GM21786 (cell line): ENCODE results near the gene HOXA3.

ENCODE experiments used
- ATAC-seq: cut with Tn5 transposase; IDR thresholded peaks from one replicate; pipeline ENCODE4 v1.9.1; 2021; ENCODE audit not compliant: unreplicated experiment

The HOXA3 gene

DNA sequence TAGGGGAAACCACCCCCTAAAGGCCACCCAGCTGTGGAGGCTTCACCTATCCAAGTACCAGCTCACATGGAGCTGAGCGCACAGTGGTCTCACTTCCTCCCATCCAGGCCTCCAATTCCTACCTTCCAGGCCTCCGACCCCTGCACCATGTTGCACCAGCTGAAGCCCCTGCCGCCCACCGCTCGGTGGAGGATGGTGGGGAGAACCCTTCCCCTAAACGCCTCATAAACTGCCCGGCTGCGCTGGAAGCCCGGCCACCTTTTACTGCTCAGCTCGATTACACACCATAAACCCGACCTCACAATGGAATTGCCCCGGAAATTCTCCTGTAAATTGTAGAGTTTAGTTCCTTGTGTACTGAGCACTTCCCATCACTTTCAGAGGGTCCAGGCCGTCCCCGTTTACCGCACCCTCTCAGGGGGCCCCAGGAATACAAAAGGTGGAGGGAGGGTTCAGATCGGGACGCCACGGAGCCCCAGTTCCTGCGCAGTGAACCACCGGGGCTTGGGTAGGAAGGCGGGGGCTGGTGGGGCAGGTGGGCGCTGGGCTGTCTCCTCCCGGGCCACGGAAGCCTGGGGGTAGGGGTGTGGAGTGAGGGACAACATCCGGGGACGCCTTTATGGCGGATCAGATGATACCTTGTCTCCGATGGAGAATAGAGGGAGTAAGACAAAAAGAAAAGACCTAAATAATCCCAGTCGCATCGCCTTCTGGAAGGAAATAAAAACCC, 5.5 kb upstream of the HOXA3 start:
- no peak for ATAC-seq

DNA sequence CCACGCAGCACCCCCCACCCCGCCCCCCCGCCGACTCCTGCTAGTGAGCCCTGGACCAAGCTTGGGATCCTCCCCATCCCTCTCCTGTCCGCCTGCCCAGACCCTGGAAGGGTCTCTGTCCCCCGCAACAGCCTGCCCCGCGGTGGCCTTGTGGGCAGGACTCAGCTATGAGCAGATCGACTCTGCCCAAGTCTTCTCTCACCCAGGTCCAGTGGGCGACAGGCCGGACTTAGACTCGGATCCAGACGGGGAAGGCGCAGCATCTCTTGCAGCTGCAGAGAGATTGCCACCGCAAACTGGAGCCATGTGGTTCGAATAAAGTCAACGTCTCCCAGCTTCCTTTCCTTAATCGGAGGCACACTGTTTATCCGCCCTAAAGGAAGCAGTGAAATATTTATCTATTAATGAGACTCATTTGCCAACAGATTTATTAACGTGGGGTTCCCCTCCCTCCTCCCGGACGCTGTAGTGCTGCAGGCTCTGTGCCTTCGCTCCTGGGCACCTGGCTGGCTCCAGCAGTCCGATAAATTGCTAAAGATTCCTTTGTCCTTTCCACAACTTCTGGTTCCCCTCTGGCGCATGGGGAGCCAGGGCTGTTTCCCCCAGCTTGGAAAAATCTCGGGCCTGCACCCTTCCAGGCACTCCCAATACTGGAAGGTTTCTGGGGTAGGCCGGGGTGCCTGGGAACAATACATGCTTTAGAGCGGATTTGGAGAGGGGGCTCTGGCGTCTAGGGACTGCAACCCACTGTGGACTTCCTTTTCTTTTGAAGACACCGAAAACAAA, 4.7 kb upstream of the HOXA3 start:
- ATAC-seq, result no peak

DNA sequence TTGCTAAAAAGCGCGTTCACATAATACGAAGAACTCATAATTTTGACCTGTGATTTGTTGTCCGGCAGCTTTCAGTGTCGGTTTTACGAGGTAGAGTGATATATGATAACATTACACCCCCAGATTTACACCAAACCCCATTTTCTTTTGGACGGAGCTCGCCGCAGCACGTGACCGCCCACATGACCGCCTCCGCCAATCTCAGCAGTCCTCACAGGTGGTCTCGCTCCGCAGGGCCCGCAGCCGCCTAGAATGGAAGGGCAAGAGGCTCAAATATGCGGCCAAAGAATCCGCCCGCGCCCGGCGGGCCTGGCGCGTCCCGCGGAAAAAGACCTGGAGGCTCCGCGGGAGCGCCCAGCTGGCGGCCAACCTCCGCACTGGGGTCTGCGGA, 4.1 kb upstream of the HOXA3 start, which contains the start of gene HOXA7:
Gene HOXA7, minus strand, starts transcription at position 168 of the 391 bp plus-strand sequence. Its CDS starts 130 bp downstream, at position 38.
- no peak for ATAC-seq

DNA sequence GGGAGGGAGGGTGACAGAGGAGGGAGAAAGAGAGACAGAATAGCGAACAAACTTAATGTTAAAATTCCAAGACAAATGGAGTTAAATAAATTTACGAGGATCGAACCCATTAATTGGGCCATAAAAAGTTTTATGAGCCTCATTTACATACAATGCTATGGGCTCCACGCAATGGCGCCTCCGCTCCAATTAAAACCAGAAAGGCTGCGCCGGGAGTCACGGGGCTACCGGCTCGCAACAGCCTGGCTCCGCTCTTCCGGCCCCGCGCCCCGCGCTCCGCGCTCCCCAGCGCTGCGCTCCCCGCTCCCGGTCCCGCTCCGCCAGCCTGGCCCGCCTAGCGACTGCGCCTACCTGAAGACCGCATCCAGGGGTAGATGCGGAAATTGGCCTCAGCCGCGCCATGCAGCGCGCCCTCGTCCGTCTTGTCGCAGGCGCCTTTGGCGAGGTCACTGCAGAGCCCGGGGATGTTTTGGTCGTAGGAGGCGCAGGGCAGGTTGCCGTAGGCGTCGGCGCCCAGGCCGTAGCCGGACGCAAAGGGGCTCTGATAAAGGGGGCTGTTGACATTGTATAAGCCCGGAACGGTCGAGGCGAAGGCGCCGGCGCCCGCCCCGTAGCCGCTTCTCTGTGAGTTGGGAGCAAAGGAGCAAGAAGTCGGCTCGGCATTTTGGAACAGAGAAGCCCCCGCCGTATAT, 3.6 kb upstream of the HOXA3 start:
- no peak for ATAC-seq

DNA sequence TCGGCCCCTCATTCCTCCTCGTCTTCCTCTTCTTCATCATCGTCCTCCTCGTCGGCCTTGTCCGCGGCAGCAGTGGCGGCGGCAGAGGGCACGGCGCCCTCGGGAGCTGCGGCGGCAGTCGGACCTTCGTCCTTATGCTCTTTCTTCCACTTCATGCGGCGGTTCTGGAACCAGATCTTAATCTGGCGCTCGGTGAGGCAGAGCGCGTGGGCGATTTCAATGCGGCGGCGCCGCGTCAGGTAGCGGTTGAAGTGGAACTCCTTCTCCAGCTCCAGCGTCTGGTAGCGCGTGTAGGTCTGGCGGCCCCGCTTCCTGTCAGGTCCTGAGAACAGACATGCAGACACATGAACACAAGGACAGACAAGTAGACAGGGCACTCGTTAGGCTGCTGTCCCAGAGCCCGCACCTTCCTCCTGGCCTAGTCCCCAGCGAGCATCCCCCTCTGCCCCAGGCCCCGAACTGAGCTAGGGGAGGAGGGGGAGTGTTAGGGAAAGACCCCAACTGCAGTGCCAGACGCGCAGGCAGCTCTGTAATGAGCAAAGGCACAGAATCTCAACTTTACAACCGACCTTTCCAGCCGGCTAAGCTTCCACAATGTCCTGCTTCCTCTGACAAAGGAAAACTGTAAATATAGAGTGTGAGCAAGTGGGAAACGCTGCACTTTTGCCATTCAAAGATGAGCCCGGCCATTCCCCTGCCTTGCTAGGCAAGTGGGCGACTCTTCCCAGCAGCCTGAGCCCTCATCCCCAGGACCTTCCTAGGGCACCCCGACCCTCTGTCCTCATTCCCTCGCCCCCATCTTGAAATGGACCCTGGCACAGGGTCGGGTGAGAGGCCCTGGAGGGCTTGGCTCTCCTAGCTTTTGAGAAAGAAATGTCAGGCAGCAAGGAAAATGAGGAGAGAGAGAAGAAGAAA, 2.8 kb upstream of the HOXA3 start:
- ATAC-seq, result no peak

DNA sequence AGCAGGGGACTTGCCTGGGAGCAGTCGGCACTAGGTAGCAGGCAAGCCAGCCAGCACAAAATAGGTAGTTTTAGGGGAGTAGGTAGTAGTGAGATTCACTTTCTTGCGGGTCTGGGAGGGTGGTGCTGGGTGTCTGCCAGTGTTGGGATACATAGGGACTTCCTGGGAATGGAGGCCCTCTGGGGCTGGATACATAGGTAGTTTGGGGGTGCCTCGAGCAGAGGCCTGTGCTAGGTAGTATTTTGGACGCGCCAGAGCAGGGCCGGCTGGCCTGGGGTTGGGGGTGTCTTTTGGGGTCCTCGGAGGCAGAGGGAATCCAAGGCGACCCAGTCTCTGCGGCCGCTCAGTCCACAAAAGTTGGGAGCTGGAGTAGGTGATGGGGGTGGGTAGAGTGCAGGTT, 2.0 kb upstream of the HOXA3 start:
- no peak for ATAC-seq

DNA sequence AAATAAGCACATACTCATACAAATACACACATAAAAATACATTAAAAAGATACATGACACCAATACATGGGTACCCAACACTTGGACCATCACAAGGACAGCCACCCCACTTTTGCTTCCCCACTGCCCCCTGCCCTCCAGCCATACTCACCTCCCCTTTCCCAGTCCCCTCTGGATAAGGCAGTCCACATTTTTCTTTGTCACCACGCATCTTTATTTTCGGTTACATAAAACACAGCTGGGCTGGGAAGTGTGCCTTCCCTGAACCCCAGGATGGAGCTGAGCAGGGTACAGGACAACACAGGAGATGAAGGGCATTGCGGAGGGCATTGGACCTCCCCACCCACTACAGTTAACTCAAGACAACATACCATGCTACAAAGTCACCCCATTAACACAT, 1.1 kb upstream of the HOXA3 start:
- ATAC-seq, result no peak

DNA sequence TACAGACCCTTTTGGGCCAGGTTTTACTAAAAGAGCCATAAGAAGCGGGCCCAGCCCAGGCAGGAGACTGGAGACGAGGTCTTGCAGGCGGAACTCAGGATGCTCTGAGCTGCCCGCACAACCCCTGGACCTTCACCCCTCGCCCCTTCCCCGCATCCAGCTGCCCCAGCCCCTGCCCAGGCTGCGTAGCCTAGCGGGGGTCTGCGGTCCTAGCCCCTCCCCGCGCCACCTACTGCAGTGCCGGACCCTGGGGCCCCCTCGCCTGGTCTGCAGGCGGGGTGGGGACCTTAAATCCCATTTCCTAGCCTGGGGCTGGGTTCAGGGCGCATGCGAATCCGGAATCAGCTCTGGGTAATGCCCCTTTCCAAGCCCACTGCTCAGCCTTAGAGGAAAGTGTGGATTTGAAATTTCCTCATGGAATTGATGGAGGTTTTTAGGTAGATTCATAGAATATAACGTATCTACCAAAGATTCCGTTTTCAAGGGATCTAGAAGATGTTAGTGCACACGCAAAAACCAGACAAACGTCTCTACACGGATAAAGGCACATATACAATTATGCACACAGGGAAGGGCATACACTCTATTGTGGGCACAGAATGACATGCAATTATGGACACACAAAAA, 546 bp upstream of the HOXA3 start:
- no peak for ATAC-seq

DNA sequence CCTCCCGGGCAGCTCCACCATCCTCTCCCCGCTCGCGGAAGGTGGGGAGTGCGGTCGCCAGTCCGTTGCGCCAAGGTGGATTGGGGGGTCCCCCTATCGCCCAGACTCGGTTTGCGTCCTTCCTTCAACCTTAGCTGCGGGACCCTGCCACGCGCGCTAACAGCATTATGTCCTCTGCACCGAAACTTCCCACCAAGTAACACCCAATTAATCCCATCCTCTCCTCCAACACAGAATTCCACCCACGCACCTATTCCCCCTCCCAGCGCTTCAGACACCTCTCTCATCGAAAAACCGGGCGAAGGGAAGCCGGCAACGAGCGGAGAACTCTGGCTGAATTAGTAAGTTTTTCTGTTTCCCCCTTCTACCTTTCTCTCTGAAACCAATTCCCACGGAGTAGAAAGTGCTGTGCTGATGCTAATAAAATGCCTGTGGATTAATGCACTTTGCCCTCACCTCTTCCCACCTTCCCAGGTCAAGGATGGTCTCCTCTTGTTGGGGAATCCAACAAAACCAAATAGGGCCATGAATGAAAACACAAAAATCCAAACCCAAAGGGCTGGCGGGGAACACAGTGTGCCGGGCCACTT, 947 bp downstream of the HOXA3 start:
- no peak for ATAC-seq

DNA sequence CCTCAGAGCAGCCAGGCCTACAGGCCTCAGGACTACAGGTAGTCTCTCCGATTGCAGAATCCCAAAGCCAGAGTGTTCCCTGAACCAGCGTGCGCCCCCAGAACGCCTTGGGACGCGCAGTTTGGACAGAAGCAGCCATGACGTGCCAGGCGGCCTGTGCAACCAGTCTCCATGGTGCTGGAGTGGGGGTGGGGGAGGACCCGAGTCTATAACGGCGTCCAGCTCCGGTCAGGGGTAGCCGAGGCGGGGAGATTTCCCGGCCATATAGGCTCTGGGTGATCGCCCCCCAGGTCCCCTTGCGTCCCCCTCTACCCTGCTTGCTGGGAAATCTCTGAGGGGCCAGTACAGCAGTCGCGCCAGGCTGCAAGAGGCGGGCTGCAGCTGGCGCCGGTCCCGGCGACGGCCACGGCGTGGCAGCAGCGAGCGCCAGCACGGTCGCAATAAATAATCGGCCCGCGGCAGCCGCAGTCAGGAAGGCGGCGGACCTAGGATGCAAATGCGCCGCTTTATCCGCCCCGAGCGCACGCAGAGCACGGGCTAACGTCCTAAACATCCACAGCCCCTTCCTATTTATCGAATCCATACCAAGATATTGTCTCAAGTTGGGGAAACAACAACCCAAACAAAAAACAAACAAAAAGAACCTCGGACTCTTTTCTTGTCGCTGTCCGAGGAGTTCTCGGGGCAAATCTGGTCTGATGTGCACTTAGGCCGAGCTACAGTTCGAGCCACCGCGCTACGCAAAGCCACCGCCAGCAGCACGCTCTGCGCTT, 1.6 kb downstream of the HOXA3 start:
- ATAC-seq, result peak; percentile 77

DNA sequence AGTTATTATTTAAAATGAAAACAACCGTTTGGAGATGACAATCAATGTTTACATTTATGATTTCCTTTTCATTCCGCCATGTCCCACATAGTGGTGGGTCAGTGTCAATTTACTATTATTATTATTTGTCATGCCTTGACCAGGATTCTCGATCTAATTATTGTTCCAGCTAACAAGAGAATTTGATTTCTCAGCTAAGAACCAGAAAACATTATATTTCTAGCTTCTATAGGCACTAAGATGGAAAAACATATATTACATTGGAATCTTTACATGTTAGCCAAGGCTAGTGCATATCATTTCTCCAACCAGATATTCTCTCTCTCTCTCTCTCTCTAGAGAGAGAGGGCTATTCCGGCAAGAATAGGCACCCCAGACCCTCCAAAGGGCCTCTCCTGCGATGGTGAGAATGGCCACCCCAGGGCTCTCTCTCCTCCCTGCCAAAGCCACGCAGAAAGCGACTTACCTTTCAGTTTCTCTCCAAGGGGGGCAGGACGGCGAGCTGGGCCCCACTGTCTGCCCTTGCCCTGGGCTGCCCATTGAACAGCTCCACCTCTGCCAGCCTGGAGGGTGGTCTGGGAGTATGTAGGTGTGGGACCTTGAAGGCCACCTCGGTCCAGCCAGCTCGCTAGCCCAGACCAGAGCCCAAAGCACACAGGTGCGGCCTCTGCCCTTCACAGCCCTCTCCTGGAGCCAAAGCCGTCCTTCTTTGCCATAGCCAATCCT, 2.4 kb downstream of the HOXA3 start:
- ATAC-seq, result no peak

DNA sequence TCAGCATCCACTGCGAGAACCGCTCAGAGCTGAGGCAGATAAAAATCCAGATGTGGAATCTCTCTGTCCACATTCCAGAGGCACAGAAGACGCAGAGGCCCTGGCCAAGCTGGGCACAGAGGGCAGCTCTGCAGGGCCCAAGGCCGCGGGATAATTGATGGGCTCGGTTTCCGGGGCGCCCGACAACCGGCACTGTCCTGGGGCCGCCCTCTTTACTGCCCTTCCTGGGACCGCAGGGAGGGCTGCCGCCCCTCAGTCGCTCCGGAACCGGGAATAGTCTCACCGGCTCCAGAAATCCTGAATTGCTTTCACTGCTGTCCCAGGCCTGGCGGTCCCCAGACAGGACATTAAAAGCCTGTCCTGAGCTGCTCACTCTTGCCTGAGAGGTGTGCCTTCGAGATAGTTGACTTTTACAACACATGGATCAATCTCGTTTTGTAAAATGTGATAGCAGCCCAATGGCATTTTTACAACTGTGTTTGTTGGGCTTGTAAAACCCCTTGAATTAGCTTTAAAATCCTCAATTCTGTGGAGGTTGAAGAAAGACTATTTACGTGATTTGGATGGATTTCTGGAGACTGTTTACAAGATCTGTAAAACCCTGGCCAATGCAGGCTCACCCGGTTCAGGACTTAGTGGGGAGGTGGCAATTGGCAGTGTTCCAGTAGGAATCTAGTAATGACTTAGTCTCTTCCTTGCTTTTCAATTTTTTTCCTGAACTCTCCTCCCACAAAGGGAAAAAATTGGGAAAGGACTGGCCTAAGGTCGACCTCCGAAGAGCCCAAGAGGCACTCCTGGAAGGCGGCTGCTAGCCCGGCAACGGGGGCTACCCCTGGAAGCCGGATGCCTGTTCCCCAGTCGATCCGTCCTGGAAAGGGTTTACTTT, 3.4 kb downstream of the HOXA3 start:
- no peak for ATAC-seq

DNA sequence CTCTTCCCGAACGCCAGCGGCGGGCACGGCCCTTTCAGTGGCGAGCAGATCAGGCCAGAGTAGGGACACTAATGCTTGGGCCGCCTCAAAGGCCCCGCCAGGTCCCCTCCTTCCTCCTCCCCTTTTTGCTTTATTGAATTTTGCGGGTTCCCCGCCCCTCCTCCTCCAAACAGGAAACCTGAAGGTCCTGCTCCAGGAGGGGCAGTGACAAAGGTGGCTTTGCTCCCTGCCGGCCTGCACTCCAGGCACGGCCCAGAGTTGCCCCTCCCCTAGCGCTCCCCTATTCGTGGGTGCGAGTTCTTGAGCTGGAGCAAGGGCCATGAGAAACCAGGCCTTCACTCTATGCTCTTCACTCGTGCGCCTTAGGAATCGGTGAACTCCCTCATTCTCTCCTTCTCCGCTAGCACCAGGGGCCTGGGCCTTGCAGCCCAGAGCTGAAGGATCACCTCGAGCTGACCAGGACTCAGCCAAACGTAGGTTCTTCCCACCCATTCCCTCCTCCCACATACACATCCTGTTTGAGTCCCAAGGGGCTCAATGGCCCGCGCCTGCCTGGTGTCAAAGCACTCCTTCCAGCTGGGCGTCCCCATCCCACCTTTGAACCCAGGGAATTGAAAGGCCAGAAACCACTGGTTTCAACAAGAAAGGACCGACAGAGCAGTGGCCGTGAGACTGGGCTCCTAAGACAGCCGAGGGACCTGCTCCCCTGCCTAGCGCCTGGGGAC, 4.2 kb downstream of the HOXA3 start:
- no peak for ATAC-seq

DNA sequence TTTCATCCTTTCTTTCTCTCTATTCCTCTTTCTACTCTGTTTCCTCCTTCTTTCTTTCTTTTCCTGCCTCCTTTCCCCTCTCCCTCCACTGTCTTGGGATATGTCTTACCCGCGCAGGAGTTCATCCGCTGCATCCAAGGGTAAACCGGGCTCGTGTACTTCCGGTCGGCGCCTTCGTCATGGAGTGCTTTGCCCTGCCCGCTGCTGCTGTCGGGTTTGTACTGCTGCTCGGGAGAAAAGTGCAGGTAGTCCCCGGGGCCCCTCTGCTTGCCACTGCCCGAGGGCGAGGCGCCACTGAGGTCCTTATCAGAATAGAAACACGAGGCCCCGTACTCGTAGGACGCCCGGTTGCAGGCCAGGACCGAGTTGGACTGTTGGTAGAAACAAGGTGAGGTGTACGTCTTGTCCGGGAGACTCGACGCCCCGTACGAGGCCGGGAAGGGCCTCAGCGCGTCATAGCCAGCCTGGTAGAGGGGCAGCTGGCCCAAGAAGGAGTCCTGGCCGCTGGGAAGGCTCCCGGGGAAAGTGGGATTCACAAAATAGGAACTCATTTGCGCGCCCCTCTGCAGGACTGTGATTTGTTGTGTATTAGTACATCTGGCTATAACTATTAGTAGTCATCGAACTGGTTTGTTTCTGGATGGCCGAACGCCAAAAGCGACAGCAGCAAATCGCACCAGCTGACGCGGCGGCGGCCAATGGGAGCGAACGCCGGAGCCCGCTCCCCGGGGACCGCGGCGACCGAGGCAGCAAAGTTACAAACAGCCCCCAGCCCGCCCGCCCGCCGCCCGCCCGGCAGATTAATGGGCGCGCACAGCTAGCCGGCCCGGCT, 5.0 kb downstream of the HOXA3 start, which contains the start of gene HOXA6:
Gene HOXA6, minus strand, starts transcription at position 576 of the 832 bp plus-strand sequence. Its CDS starts 25 bp downstream, at position 551.
- no peak for ATAC-seq

DNA sequence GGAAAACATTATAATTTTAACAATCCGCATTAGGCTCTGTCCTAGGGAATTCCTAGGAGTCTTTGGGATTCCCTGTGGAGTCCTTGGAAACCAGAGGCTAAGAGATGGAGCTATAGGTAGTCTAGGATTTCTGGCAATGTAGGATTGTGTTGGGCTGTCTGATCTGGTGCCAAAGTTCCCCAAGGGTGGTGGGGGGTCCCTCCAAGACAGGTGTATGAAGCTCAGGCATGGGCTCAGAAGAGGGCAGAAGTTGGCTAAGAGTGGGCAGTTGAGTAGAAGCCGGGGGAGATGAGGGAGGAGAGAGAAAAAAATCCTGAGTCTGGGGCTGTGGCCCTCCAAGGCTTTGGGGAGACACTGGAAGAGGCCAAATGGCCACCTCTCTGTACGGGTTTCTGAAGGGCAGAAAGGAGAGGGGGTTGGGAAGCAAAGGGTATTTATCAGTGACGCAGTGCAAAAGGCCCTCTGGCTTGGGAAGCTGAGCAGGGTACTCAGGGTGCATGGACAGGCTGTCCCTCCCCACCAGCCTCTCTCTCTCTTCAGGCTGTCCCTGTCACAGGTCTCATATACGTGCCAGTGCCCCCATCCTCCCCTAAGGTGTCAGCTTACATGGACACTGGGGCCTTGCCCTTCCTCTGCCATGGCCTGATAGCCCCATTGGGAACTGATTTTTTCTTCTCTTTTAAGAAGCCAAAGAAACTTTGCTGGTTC, 5.7 kb downstream of the HOXA3 start:
- ATAC-seq, result no peak
